ENCODE data around the gene MTREX. TPM values are rescaled to one million over a fixed set of nuclear protein-coding genes. Genes with fewer than 3 reads are reported as not detected.

Gene MTREX
- total RNA-seq (2013), result 60.6 TPM
- polyA plus RNA-seq, result 10 to 100 TPM; 10.2 to 14.4 (median 12.2) TPM
- polyA minus RNA-seq, result 22.0 and 38.0 TPM in 2 replicates
- total RNA-seq, result 21.8 to 78.2 (median 56.8) reads per million in 11 experiments

- peaks cover 0 to 3% of the 10 kb centered on the region in 2 donors for H3K9me3 ChIP-seq (replicated peaks in 1 of 2; ENCODE audit: control insufficient read depth in 1 of 2, insufficient read depth in 1 of 2, low read length in 2 of 2)
- intact Hi-C loops (cut with micrococcal nuclease), result no loop called here
- H2AFZ ChIP-seq (ENCODE audit: insufficient read depth, low read depth, low read length, poor library complexity, severe bottlenecking), result peak within 1 kb of the TSS; percentile 89
- TF ChIP-seq CTCF (IDR thresholded peaks at IDR 0.05), result no peak
- peaks cover 88% of the 10 kb centered on the region for H3K79me2 ChIP-seq (ENCODE audit: insufficient read depth, low read length)
- H3K4me2 ChIP-seq (replicated peaks; ENCODE audit: extremely low read depth, low read length, poor library complexity, severe bottlenecking), result peak within 1 kb of the TSS; percentile 92
- peaks cover 0 to 13% of the 10 kb centered on the region in 2 donors for H3K36me3 ChIP-seq (replicated peaks in 1 of 2; ENCODE audit: control insufficient read depth in 1 of 2, insufficient read depth in 2 of 2, low read length in 2 of 2)
- H3K9ac ChIP-seq (ENCODE audit: insufficient read depth, low read length, poor library complexity, severe bottlenecking), result peak within 1 kb of the TSS; percentile 93
- WGBS (ENCODE audit: insufficient coverage), result under 1% methylated on average over 62 of the region's 62 CpGs
- peak within 1 kb of the TSS; percentile 78 to 97 for H3K27ac ChIP-seq (ENCODE audit: low read depth in 1 of 2, low read length in 2 of 2)
- peaks cover 44% of the 10 kb centered on the region for H4K20me1 ChIP-seq (ENCODE audit: insufficient read depth, low read length)
- peaks cover 42 to 63% of the 10 kb centered on the region in 2 donors for H3K4me1 ChIP-seq (ENCODE audit: control insufficient read depth in 1 of 2, insufficient read depth in 2 of 2, low read length in 2 of 2)
- H3K4me3 Mint-ChIP-seq, result no peak within 1 kb of the TSS
- H3K27me3 Mint-ChIP-seq (ENCODE audit: low read depth in 3 of 3), result no peaks in the 10 kb centered on the region
- peaks cover 5 to 13% of the 10 kb centered on the region in 2 donors for H3K36me3 Mint-ChIP-seq
- peak within 1 kb of the TSS; percentile 91 to 96 (median 95) for H3K4me3 ChIP-seq (replicated peaks in 1 of 3; ENCODE audit: low read depth in 2 of 3, low read length in 3 of 3)
- peaks cover 26% of the 10 kb centered on the region for H3K4me1 Mint-ChIP-seq
- no peak within 1 kb of the TSS for H3K27ac Mint-ChIP-seq
- peaks cover 0 to 9% (median 3%) of the 10 kb centered on the region in 7 donors for H3K9me3 Mint-ChIP-seq
- DNase-seq, result peak; percentile 78 to 83 (median 80)
- no peaks in the 10 kb centered on the region for H3K27me3 ChIP-seq (ENCODE audit: control insufficient read depth in 2 of 2, insufficient read depth in 2 of 2, low read length in 2 of 2)
Measured at GRCh38 chr5:55307383-55308253, at the start of gene MTREX, which contains the start of gene DHX29. MTREX (plus strand) TSS chr5:55307989; CDS start chr5:55308014, 25 bp downstream. DHX29 (minus strand) TSS chr5:55307694; CDS start chr5:55307573, 121 bp downstream.

GRCh38 chr5:55258339-55258738 lies 49.5 kb upstream of the MTREX start:
- no peaks in the 10 kb centered on the region for H3K27me3 Mint-ChIP-seq (ENCODE audit: low read depth in 3 of 3)
- H3K36me3 Mint-ChIP-seq, result peaks cover 76 to 82% of the 10 kb centered on the region in 2 donors
- H3K4me1 Mint-ChIP-seq, result no peaks in the 10 kb centered on the region
- no peak overlapping the region for H3K4me3 ChIP-seq (replicated peaks in 1 of 3; ENCODE audit: low read depth in 2 of 3, low read length in 3 of 3)
- TF ChIP-seq CTCF (IDR thresholded peaks at IDR 0.05), result no peak
- no peak for DNase-seq
- H3K4me3 Mint-ChIP-seq, result no peak overlapping the region
- 93% methylated on average over 3 of the region's 3 CpGs for WGBS (ENCODE audit: insufficient coverage)
- intact Hi-C loops (cut with micrococcal nuclease), result no loop called here
- H3K27ac Mint-ChIP-seq, result no peak overlapping the region
- H3K27ac ChIP-seq (ENCODE audit: low read depth in 1 of 2, low read length in 2 of 2), result no peak overlapping the region
- H3K4me1 ChIP-seq (ENCODE audit: control insufficient read depth in 1 of 2, insufficient read depth in 2 of 2, low read length in 2 of 2), result no peaks in the 10 kb centered on the region
- H3K27me3 ChIP-seq (ENCODE audit: control insufficient read depth in 2 of 2, insufficient read depth in 2 of 2, low read length in 2 of 2), result no peaks in the 10 kb centered on the region
- peaks cover 80 to 93% of the 10 kb centered on the region in 2 donors for H3K36me3 ChIP-seq (replicated peaks in 1 of 2; ENCODE audit: control insufficient read depth in 1 of 2, insufficient read depth in 2 of 2, low read length in 2 of 2)
- H3K4me2 ChIP-seq (replicated peaks; ENCODE audit: extremely low read depth, low read length, poor library complexity, severe bottlenecking), result no peak overlapping the region
- H3K79me2 ChIP-seq (ENCODE audit: insufficient read depth, low read length), result no peaks in the 10 kb centered on the region
- H3K9ac ChIP-seq (ENCODE audit: insufficient read depth, low read length, poor library complexity, severe bottlenecking), result no peak overlapping the region
- no peaks in the 10 kb centered on the region for H4K20me1 ChIP-seq (ENCODE audit: insufficient read depth, low read length)
- H3K9me3 Mint-ChIP-seq, result no peaks in the 10 kb centered on the region
- no peak overlapping the region for H2AFZ ChIP-seq (ENCODE audit: insufficient read depth, low read depth, low read length, poor library complexity, severe bottlenecking)
- no peaks in the 10 kb centered on the region for H3K9me3 ChIP-seq (replicated peaks in 1 of 2; ENCODE audit: control insufficient read depth in 1 of 2, insufficient read depth in 1 of 2, low read length in 2 of 2)
